ENCODE results near the gene CDH23.

- TF ChIP-seq CTCF (IDR thresholded peaks at IDR 0.05) (no peak), POLR2AphosphoS5 (IDR thresholded peaks at IDR 0.05) (no peak)
These were observed 247.2 kb downstream of the CDH23 start for GRCh38 chr10:71643904-71644303.

All from upper lobe of left lung (tissue), 4 donors.